ENCODE results near the gene ABHD6.
"Not testable (repeated sequence)": the region's sequence is repeated elsewhere in the genome, so short reads cannot be mapped to it uniquely, and the experiment has no call there.

The ABHD6 gene

DNA sequence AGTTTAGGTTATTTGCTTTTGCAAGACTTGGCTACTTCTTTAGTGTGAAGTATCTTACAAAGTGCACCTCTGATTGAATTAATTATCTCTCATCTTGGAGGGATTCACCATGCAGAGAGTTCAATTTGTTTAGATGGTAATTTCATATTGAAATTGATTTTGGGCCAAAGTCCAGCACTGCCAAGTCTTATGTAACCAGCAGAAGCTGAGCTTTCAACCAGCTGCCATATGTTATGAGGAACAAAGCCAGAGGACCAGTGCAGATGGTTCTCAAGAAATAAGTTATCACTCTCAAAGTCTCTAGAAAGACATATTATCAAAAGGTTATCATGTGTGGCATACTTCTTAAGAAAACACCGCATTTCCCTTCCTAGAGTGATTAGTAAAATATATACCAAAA is 29.0 kb downstream of the ABHD6 start:
- peaks cover 3% of the 10 kb centered on the region for H3K36me3 ChIP-seq (ENCODE audit: control insufficient read depth, insufficient read depth, low read length)
- DNase-seq (ENCODE audit: extremely low read depth, insufficient read length): no peak
- TF ChIP-seq, protein P1, sequence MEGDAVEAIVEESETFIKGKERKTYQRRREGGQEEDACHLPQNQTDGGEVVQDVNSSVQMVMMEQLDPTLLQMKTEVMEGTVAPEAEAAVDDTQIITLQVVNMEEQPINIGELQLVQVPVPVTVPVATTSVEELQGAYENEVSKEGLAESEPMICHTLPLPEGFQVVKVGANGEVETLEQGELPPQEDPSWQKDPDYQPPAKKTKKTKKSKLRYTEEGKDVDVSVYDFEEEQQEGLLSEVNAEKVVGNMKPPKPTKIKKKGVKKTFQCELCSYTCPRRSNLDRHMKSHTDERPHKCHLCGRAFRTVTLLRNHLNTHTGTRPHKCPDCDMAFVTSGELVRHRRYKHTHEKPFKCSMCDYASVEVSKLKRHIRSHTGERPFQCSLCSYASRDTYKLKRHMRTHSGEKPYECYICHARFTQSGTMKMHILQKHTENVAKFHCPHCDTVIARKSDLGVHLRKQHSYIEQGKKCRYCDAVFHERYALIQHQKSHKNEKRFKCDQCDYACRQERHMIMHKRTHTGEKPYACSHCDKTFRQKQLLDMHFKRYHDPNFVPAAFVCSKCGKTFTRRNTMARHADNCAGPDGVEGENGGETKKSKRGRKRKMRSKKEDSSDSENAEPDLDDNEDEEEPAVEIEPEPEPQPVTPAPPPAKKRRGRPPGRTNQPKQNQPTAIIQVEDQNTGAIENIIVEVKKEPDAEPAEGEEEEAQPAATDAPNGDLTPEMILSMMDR (IDR thresholded peaks at IDR 0.05; ENCODE audit: insufficient read depth, low read length, poor library complexity, severe bottlenecking): no peak

DNA sequence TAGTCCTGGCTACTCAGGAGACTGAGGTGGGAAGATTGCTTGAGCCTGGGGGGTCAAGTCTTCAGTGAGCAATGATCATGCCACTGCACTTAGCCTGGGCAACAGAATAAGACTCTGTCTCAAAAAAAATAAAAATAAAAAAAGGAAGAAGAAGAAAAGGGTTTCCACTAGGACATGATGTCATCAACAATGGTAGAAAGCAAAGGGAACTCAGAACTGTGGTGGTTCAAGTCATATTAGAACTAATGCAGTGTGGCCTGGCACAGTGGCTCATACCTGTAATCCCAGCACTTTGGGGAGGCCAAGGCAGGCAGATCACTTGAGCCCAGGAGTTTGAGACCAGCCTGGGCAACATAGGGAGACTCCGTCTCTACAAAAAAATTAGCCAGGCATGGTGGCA is 30.0 kb downstream of the ABHD6 start:
- not testable (repeated sequence) for H3K36me3 ChIP-seq (ENCODE audit: control insufficient read depth, insufficient read depth, low read length); H3K4me3 ChIP-seq (replicated peaks; ENCODE audit: low read depth, low read length); H3K27me3 ChIP-seq (replicated peaks; ENCODE audit: control insufficient read depth, insufficient read depth, low read length); DNase-seq (ENCODE audit: extremely low read depth, insufficient read length)

More for the DNA sequence above, 29.0 kb downstream of the ABHD6 start:
- Histone ChIP-seq H3K27me3 (replicated peaks; ENCODE audit: control insufficient read depth, insufficient read depth, low read length) (no peaks in the 10 kb centered on the region), H3K4me3 (replicated peaks; ENCODE audit: low read depth, low read length) (no peak overlapping the region)

DNA sequence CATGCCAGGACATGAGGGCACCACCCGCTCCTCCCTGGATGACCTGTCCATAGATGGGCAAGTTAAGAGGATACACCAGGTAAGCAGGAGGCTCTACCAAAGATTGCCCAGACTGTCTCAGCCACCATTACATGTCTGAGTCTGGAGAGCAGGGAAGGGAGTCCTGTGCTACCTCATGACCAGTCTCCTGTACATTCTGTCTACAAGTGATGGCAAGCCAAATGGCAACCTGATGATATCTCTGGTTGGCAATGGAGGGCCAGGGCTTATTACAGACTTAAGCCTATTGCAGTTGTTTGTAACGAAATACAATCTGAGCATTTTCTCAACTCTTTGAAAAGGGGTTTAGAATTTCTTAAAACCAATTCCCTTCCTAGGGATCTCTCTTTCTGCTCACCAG is 31.8 kb downstream of the ABHD6 start:
- DNase-seq (ENCODE audit: extremely low read depth, insufficient read length): no peak
- TF ChIP-seq, protein P1 (IDR thresholded peaks at IDR 0.05; ENCODE audit: insufficient read depth, low read length, poor library complexity, severe bottlenecking): no peak
- H3K27me3 ChIP-seq (replicated peaks; ENCODE audit: control insufficient read depth, insufficient read depth, low read length): no peaks in the 10 kb centered on the region
- H3K4me3 ChIP-seq (replicated peaks; ENCODE audit: low read depth, low read length): no peak overlapping the region
- H3K36me3 ChIP-seq (ENCODE audit: control insufficient read depth, insufficient read depth, low read length): peaks cover 3% of the 10 kb centered on the region

DNA sequence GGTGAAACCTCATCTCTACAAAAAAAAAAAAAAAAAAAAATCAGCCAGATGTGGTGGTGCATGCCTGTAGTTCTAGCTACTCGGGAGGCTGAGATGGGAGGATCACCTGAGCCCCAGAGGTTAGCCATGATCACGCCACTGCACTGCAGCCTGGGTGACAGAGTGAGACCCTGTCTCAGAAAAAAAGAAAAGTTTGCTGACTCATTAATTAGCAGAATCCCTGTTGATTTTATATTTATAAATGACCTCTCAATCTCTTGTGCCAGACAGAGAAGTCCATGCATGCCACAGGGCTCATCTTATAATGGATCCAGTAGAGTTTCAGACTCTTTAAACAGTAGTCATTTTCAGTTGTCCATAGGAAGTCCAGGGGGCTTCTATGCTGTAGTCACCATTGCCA is 32.9 kb downstream of the ABHD6 start:
- Histone ChIP-seq H3K4me3 (replicated peaks; ENCODE audit: low read depth, low read length) (no peak overlapping the region), H3K27me3 (replicated peaks; ENCODE audit: control insufficient read depth, insufficient read depth, low read length) (no peaks in the 10 kb centered on the region), H3K36me3 (ENCODE audit: control insufficient read depth, insufficient read depth, low read length) (peaks cover 3% of the 10 kb centered on the region)
- TF ChIP-seq, protein P1 (IDR thresholded peaks at IDR 0.05; ENCODE audit: insufficient read depth, low read length, poor library complexity, severe bottlenecking): no peak
- DNase-seq (ENCODE audit: extremely low read depth, insufficient read length): no peak

DNA sequence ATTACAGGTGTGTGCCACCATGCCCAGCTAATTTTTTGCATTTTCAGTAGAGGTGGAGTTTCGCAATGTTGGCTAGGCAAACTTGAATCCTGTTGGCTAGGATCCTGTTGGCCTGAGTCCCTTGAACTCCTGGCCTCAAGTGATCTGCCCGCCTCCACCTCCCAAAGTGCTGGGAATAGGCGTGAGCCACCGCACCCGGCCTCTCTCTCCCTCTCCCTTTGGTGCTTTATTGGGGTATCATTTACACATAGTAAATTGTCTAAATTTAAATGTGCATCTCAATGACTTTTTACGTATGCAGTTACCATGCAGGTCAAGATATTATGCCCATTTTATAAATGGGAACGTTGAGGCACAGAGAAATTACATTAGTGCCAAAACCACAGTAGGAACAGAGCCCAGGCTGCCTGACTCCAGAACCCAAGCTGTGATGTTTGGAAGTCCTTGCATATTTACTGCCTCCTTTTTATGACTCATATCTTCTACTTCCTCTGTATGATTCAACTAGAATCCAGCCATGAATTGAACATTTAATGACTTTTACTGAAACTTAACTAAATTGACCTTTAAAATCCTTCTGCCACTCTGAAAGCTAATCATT is 34.4 kb downstream of the ABHD6 start:
- no peak for DNase-seq (ENCODE audit: extremely low read depth, insufficient read length)
- no peak overlapping the region for H3K4me3 ChIP-seq (replicated peaks; ENCODE audit: low read depth, low read length)
- TF ChIP-seq, protein P1 (IDR thresholded peaks at IDR 0.05; ENCODE audit: insufficient read depth, low read length, poor library complexity, severe bottlenecking): no peak
- H3K36me3 ChIP-seq (ENCODE audit: control insufficient read depth, insufficient read depth, low read length): peaks cover 3% of the 10 kb centered on the region
- no peaks in the 10 kb centered on the region for H3K27me3 ChIP-seq (replicated peaks; ENCODE audit: control insufficient read depth, insufficient read depth, low read length)

DNA sequence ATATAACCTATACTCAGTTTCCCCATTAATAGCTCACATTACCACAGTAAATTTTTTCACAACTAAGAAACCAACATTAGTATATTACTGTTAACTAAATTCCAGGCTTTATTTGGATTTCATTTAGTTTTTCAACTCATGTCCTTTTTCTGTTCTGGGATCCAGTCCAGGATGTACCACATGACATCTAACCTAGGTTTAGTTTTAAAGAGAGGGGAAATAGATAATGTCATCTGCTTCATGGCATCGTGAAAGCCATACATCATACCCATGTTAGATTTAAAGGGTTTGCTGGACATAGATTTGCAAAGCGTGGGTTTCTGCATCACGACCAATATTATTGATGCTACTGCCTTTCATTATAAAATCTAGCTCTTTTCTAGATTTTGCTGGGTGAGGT is 35.3 kb downstream of the ABHD6 start:
- TF ChIP-seq, protein P1 (IDR thresholded peaks at IDR 0.05; ENCODE audit: insufficient read depth, low read length, poor library complexity, severe bottlenecking): no peak
- H3K27me3 ChIP-seq (replicated peaks; ENCODE audit: control insufficient read depth, insufficient read depth, low read length): no peaks in the 10 kb centered on the region
- peaks cover 2% of the 10 kb centered on the region for H3K36me3 ChIP-seq (ENCODE audit: control insufficient read depth, insufficient read depth, low read length)
- DNase-seq (ENCODE audit: extremely low read depth, insufficient read length): no peak
- no peak overlapping the region for H3K4me3 ChIP-seq (replicated peaks; ENCODE audit: low read depth, low read length)

DNA sequence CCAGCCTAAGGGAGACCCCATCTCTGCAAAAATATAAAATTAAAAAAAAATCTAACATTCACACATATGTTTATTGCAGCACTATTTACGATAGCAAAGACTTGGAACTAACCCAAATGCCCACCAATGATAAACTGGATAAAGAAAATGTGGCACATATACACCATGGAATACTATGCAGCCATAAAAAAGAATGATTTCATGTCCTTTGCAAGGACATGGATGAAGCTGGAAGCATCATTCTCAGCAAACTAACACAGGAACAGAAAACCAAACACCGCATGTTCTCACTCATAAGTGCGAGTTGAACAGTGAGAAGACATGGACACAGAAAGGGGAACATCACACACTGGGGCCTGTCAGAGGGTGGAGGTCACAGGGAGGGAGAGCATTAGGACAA is 35.8 kb downstream of the ABHD6 start:
- not testable (repeated sequence) for H3K4me3 ChIP-seq (replicated peaks; ENCODE audit: low read depth, low read length); H3K36me3 ChIP-seq (ENCODE audit: control insufficient read depth, insufficient read depth, low read length); DNase-seq (ENCODE audit: extremely low read depth, insufficient read length); H3K27me3 ChIP-seq (replicated peaks; ENCODE audit: control insufficient read depth, insufficient read depth, low read length)

All from GM06990 (cell line).